Glomerular visceral epithelial cell (primary cell): Measurements from ENCODE around the gene APOO.
A peak's percentile ranks its signal among the peaks of the same experiment; 100 is the strongest.
"Not testable (repeated sequence)": the region's sequence is repeated elsewhere in the genome, so short reads cannot be mapped to it uniquely, and the experiment has no call there.

Source experiments
- DNase-seq: peaks from one replicate; pipeline ENCODE4 v3.0.0-alpha.2; 2016; ENCODE audit errors: extremely low spot score

Gene APOO

DNA sequence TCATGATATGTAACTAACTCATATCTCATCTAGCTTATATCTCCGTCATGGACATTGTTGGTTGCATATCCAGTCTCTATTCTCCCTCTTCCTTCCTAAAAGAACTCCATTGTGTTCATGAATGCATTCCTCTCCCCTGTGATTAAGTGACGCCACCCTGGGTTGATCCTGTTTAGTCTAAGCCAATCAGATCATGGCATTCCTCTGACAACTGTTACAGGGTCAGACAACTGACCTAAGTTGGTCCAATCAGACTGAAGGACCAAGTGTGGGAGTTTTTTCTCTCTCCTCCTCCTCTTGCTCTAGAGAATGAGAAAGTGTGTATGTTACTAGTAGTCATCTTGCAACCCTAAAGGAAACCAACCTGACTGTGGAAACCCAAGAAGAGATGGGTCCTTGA lies 3.6 kb downstream of the APOO start:
- DNase-seq, result no peak

DNA sequence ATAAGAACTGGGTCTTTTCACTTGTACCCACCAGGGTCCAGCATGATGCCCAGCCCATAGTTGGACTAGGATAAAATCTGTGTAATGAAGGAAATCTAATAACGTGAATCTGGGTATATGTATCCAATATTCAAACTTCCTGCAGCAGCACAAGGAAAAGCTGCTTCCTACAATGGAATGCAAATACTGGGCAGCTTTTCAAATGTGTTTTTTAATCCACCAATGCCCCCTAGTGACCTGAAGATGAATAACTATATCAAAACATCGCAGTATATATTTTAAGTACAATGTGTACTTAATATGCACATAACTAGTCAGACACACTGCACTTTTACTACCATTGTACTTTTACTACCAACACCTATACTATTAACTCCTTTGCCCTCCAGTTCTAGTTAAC lies 5.3 kb downstream of the APOO start:
- peak; percentile 63 for DNase-seq

DNA sequence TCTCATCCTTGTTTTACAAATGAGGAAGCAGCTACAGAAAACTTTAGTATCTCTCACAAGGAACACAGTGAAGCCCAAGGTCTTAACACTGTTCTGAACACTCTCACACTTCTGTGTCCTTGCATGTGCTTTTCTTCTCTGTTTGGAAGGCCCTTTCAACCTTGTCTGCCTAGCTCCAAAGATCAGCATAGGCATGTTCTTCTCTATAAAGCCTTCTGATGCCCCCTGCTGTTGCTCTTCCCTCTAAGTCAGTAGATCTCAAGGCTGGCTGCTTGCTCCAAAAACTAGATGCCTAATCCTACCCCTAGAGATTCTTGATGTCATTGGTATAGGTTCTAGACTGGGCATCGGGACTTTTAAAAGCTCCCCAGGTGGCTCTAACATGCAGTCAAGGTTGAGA lies 5.9 kb downstream of the APOO start:
- peak; percentile 67 for DNase-seq

DNA sequence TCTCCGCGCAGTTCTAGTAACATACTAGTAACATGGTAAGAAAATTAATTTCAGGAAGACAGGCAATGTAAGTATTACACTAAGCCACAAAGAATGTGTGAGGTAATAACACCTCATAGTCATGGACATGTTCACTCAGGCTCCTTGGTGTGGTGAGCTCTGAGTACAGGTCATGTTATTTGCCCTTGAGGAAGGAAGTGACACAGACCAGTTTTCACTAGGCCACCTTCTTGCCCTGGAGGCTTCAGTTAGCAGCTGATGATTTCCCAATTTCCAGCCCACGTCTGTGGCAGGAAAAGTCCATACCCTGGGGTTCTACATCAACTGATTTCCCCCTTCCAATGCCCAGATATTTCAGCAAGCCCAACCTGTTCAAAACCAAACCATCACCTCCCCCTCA lies 6.7 kb downstream of the APOO start:
- peak; percentile 72 for DNase-seq

DNA sequence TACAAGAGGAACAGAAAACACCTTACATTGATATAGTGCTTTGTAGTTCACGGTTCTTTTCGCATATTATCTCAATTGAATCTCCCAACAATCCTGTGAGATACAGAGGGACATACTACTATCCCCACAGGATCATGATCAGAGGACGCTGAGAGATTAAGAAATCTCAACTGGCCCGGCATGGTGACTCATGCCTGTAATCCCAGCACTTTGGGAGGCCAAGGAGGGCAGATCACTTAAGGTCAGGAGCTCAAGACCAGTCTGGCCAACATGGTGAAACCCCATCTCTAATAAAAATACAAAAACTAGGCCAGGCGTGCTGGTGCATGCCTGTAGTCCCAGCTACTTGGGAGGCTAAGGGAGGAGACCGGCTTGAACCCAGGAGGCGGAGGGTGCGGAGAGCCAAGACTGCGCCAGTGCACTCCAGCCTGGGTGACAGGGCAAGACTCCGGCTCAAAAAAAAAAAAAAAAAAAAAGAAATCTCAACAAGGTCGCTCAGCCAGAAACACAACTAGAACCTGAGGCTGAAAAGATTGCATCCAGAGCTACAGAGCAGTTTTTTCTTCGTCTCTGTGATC lies 7.4 kb downstream of the APOO start:
- DNase-seq, result no peak

DNA sequence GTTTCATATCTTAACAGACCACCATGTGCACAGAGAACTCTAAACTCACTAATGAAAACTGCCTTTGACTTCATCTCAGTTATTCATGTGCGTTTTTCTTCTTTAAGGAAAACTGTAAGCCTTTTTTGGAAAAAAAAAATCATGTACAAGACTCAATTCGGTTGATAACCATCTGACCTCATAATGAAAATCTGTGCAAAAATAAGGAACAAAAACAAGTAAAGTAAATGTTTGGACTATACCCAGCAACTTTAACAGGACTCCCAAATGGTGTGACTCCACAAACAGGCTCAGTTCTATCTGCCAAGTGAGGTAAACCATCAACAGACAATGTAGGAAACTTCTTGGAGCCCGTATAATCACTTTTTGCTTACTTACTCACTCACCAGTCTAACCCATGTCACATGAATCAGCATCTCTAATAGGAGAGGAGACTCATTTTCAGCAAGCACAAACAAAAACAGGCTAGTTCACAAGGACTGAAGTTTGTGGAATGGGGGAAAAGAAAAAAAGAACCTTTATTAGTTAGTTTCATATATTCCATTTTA lies 9.3 kb downstream of the APOO start:
- no peak for DNase-seq

DNA sequence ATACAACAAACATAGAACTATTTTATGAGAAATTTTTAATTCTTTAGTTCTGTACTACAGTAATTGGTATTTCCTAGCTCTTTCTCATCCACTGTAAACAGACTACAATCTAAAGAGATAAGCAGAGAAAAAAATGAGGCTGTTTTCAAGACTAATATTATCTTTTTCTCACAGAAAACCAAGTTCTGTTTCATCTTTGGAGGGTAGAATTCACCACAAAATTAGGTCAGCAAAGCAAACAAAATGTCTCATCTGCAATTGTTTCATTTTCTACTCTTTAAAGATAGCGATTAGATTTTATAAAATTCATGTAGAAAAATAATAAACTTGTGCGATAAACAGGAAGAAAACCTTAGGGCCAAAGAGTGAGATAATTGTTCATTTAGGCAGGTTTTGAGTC lies 10.8 kb downstream of the APOO start:
- DNase-seq, result no peak

DNA sequence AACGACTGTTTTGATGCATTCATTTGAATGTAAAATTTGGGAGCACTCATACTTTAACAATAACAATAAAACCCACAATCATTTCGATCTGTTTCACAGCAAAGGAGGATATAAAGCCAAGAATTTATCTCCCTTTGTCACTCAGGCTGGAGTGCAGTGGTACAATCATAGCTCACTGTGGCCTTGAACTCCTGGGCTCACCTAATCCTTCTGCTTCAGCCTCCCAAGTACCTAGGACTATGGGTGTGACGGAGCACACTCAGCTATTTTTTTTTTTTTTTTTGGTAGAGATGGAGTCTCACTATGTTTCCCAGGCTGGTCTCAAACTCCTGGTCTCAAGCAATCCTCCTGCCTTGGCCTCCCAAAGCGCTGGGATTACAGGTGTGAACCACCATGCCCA lies 11.2 kb downstream of the APOO start:
- not testable (repeated sequence) for DNase-seq

DNA sequence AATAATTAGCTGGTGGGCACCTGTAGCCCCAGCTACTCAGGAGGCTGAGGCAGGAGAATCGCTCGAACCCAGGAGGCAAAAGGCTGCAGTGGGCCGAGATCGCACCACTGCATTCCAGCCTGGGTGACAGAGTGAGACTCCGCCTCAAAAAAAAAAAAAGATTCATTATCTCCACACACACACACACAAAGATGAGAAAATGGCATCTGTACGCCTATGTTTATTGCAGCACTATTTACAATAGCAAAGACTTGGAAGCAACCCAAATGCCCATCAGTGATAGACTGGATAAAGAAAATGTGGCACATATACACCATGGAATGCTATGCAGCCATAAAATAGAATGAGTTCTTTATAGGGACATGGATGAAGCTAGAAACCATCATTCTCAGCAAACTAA lies 12.7 kb downstream of the APOO start:
- DNase-seq, result not testable (repeated sequence)

DNA sequence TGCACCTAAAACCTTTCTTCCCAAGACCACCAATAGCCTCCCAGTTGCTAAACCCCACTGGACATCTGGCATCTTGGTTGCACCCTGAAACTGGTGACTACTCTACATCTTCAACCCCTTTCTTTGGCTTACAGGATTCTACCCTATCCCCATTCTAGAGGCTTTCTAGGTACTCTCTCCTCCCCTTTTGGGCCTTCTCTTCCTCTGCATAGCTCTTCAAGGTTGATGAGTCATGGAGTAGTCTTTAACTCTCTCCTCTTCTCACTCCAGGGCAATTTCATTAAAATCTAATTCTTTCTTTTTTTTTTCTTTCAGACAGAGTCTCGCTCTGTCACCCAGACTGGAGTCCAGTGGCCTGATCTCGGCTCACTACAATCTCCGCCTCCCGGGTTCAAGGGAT lies 16.8 kb downstream of the APOO start:
- no peak for DNase-seq

DNA sequence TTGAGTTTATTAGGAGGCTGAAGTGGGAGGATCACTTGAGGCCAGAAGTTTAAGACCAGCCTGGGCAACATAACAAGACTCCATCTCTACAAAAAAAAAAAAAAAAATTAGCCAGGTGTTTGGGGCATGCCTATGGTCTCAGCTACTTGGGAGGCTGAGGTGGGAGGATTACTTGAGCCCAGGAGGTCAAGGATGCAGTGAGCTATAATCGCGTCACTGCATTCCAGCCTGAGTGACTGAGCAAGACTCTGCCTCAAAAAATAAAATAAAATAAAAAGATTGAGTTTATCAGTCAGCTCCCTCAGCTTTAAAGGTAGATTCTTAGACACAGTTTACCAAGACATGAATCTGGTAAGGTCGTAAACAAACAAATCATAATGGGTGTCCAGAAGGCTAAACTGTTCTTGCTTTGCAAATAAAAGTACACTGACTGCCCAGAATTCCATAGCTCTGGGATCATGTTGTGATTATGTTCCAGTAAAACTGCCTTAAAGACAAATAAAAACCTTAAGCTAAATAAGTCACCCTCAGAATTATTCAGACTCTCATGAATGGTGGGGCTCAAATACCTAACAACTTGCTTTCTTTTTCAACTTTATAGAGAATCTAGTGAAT lies 18.7 kb downstream of the APOO start:
- DNase-seq, result no peak

DNA sequence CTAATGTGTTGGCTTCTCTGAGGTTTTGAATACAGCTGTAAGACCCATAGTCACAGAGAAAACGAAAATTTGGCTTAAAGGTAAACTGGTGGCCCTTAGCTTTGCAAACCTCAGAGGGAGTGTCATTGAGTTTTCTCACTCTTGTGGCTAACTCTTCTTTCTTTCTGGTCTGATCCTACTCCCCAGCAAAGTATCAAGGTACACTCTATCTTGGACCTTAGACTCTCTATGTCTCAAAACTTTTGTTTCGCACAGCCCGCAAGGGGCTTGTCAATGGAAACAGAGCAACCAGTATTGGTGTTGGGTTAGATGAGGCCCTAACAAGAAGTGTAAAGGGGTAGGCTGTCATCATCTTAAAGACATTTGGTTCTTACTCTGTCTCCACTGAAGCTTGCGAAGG lies 19.8 kb downstream of the APOO start:
- DNase-seq, result no peak

DNA sequence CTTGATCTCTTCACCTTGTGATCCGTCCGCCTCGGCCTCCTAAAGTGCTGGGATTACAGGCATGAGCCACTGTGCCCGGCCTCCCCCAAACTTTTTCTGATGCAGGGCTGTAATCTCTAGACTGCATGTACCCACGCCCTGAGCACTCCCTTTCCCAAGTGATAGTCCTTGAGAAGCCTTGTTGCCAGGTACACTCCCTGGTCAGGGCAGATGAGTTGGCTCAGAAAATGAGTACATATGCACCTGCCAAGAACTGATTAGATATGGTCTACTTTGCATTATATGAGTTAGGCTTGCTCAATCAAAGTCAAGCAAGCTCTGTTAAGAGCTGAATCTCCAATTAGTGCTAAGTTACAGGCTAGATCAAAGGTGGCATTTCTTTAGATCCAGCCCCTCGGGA lies 20.3 kb downstream of the APOO start:
- no peak for DNase-seq

DNA sequence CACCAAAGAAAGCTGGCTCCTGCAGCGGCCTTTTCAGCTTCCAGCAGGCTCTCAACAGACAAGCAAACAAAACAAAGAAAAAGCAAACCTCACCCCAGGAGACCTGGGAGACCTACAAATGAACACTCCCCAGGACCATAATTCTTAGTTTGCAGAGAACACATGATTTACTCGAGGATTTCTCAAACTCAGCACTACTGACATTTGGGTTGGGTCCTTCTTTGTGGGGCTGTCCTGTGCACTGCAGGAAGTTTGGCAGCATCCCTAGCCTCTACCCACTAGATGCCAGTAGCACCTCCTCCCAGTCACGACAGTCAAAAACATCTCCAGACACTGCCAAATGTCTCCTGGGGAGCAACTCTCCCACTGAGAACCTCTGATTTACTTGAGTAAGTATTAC lies 21.9 kb downstream of the APOO start:
- DNase-seq, result no peak

DNA sequence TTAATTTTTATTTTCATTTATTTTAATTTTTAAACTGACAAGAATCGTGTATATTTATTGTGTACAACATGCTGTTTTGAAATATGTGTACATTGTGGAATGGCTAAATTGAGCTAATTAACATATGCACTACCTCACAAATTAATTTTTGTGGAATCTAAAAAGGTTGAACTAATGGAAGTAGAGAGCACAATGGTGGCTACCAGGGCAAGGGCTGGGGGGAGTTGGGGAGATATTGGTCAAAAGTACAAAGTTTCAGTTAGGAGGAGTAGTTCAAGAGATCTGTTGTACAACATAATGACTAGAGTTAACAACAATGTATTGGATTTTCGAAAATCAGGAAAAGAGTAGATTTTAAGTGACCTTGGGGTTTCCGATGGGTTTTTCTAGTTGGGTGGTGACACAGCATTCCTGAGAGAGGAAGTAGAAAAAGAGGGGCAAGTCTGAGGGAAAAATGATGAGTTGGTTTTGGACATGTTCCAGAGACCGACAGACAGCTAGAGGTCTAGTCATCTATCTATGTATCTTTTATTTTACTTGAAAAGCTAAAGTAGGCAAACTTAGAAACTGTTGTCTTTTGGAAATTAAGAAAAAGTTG lies 23.2 kb downstream of the APOO start:
- DNase-seq, result peak; percentile 73

DNA sequence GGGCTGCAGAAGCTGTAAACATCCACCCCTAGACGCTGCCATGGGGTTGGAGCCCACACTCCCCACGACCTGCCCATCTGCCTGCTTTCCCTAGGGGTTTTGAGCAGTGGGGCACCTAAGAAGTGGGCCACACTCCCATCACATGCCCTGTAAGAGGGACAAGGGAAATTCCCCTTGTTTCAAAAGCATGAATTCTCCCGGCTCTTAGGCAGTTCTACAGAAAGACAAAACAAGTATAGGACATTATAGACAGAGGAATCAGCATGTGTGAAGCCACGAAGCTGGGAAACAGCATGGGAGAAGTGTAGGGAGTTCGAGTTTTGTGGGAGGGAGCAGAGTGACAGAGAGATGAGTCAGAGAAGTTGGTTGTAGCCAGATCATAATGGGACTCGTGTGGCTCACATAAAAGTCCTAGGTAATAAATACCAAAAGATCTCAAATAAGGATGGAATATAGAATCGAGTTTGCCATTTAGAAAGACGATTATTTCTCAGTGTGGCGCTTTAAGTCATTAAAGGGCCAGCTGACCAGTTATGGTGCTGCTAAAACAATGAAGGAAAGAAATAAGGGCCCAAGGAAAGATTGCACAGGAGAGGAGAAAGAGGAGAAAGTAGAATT lies 23.9 kb downstream of the APOO start:
- DNase-seq, result peak; percentile 72

DNA sequence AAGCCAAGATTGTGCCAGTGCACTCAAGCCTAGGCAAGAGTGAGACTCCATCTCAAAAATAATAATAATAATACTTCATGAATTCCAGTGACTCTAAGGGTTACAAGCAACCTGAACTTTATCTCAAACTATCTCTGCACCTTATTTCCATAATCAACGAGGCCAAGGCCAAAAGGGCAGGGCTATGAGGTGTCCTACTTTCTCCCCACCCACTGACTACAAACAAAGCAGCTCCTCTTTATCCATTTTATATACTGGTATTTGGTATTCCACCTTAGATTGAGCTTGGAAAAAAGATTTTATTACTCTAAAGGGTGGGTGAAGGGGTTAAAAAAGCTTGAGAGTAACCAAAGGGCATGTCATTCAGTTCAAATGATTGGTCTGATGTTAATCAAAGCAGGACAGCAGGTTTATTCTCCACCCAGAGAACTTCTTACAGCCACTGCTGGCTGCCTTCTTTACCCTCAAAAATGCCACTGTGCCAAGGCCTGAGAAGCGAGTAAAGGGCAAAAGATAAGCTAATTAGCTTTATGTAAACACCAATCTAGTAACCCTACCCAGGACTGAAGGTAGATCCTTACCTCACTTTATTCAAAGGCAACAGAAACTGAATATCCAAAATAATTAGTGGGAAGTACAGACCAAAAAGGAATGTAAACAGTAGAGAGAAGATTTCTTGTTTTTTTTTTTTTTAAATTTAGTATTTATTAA lies 28.2 kb downstream of the APOO start:
- no peak for DNase-seq

DNA sequence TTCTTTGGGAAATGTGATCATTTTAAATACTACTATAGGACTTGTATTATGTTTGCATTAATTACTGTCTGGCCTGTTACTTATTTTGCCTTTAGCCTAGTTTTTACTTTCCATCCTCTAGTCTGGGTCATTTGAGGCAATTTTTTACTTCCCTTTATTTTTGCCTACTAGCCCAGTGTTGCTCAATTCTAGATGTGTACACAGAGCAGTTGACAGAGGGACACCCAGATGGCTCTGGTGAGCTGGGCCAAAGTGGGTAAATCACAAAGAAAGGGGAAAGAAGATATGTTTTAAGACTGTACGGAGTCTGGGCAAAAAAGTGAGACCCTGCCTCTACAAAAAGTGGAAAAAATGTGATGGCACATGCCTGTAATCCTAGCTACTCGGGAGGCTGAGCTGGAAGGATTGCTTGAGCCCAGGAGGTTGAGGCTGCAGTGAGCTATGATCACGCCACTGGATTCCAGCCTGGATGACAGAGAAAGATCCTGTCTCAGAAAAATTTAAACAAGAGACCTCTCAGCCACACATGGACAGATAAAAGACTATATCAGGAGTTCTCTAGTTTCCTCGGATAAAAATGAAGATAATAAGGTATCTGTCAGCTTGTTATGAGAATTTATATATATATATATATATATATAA lies 35.7 kb downstream of the APOO start:
- DNase-seq, result no peak

DNA sequence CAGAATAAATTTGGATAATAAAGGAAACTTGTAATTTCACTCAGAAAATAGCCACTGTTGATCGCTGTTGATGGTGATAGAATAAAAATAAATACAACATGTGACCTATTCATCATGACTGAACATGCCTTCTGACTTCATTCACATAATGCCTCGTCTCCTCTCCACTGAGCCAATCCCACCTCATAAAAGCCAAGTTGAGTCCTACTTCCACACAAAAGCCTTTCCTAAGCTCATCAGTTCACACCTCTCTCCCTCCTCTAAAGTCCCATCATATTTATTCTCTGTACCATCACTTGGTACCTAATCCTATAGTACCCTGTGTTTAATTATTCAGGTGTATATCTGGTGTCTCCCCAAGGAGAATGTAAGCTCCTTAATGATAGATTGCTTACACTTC lies 37.7 kb downstream of the APOO start:
- DNase-seq, result no peak

DNA sequence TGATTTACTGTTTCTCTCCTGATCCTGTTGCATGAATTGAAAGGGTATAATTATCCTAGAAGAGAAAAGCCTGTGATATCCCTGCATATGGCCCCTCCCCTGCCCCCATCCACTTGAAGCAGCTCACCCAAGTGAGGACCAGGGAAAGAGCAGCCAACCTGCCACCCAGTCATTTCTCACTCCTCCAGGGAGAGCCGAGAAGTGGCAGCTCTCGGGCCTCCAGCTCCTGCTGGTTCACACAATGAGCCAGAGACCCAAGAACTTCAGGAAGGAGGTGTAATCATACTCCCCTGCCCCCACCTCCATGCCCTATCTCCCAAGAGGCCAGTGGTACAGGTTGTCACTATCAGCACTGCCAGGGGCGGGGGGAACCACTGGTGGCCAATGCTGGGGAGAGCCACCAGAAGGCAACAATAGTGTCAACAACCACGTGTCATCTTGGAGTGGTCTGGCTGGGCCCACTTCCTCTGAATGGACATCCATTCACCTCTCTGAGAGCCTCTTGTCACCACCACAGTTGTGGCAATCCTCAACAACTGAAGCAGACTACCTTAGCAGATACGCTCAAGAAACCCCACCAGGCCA lies 42.9 kb downstream of the APOO start:
- no peak for DNase-seq

DNA sequence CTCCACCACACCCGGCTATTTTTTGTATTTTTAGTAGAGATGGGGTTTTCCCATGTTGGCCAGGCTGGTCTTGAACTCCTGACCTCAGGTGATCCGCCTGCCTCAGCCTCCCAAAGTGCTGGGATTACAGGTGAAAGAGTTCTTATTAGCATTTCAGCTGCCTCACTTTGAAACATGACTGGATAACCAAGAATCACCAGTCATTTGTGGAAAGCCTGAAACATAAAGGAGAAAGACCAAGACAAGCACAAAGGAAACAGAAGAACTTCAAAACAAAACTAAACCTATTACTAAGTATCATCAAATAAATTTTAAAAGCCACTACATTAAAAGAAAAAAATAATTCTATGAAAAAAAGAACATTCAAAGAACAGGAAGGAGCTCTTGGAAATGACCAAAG lies 45.8 kb downstream of the APOO start:
- DNase-seq, result not testable (repeated sequence)
